GM19240 (cell line): Measurements from ENCODE around the gene WWTR1.

ENCODE experiments used
- DNase-seq: peaks from one replicate; pipeline ENCODE4 v3.0.0; 2011; ENCODE audit warnings: low spot score; ENCODE audit not compliant: insufficient read length

Gene WWTR1

DNA sequence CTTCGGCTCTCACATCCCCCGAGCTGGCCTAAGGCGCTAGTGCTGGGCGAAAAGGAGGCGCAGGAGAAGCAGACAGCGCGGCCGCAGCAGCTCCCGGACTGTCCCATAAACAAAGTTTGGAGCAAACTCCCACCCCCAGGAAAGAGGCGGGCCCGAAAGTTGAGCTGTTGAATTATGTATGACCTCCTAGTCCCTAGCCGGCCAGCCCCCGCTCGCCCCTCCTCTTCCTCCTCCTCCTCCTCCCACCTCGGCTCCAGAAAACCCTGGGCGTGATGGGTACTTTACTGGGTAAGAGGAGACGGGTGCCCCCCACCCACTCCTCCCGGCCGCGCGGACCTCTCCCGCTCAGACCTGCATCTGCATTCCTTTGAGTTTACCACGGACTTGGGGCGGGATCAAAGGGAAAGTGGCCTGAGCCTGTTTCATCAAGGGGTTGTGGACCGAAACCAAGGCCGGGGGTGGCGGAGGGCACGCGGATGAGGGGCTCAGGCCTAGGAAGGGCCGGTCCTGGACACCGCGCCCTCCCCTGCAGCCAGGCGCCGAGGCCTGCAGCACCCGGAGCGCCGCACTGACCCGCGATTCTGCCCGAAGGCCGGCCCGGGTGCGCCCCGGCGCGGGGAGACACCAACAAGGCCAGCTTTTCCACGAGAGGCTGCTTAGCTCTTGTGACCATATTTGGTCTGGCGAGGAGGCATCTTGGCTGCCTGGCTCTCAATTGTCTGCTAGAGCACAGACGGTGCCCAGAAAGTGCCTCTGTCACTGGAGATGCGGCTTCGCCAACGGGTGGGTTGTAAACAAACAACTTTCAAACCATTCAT lies at the start of gene WWTR1:
TSS of gene WWTR1 (minus strand) at position 100 of the 818 bp plus-strand sequence. CDS start 719 bp downstream, outside the sequence.
- DNase-seq: peak; percentile 50

DNA sequence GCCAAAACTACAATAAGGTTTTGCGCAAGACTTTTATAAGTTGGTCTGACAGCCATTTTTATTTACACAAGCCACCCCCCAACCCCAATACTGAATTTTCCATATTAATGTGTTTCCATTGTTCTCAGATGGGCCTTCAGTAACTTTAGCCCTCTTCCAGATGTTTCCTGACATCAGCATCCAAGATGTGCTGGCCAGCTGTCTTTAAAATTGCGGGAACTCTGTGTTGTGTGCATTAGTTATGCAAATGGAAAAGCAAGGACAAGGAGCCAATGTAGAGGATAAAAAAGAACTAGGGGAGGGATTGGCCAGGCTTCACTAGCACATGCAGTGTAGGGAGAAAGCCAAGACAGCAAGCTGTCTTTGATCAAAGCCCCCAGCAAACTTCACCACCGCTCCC lies 49.1 kb upstream of the WWTR1 start:
- DNase-seq: no peak

DNA sequence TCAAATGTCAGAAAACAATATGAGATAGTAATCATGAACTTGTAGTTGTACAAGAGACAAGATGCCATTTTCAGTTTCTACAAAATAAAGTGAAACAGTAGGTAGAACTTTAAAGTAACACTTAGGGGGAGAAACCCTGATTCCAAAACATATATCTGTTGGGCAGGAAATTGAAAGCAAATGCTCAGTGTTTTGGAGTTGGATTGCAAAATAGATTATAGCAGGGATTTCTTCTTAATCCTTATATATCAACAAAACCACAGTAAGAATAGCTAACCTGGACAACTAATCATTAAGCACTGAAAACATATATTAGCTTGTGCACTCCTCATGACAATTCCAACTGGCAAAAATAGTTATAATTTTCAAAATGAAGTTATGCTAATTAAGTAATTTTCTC lies 47.6 kb upstream of the WWTR1 start:
- DNase-seq: no peak

DNA sequence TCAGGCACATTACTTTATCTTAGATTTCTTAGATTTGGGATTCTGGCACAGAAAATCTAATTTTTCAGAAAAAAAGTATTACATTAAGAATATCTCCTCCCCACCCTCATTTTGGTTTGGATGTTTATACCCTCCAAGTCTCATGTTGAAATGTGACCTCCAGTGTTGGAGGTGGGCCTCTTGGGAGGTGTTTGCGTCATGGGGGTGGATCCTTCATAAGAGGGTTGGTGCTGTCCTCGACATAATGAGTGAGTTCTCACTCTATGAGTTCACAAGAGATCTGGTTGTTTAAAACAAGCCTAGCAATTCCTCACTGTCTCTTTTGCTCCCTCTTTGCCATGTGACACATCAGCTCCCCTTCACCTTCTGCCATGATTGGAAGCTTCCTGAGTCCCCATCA lies 45.6 kb upstream of the WWTR1 start:
- DNase-seq: no peak

DNA sequence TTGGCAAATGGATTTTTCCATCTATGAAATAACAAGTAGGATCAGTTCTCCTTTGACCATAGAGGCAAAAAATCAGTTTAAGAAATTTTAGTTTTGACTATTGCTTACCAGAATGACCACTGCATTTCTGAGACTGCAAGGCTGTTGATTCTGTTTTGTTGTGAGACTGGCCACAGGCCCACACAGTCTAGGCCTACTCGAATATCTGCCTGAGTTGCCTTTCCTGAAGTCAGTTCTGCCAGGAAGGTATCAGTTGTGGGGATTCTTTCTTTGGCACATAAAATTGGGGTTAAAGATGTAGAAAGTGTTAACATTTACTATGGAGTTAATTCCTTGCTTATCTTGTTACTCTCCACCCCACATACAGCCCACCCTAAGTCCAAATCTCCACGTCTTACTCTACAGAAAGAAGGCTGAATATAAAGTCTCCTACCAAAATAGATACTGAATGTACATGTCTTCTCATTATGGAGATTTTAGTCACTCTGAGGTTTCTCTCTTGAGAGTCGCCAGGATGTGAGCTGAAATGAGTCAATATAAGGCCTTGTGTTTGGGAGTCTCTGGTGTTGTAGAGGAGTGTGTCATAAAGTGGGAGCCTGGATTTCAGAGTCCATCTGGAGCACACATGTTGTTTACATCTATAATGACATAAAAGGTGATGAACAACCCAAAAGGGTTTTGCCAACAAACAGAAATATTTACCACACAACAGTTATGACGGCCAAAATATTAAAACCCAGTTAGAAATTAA lies 45.0 kb upstream of the WWTR1 start:
- no peak for DNase-seq

DNA sequence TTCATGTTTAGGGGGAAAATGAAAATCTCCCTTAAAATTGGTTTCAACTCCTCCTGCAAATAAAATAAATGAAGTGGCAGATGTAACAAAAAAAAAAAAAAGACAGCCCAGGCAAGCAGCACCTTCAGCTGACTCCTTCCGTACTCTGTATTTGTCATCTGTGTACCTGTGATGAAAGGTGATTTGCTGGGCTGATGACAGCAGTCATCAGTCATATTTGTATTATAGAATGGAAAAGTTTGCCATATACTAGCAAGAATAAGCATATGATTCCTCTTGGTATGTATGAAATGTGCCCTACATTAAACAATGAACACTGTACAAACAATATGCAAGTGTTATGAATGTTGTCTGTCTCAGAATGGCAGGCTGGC lies 44.1 kb upstream of the WWTR1 start:
- no peak for DNase-seq

DNA sequence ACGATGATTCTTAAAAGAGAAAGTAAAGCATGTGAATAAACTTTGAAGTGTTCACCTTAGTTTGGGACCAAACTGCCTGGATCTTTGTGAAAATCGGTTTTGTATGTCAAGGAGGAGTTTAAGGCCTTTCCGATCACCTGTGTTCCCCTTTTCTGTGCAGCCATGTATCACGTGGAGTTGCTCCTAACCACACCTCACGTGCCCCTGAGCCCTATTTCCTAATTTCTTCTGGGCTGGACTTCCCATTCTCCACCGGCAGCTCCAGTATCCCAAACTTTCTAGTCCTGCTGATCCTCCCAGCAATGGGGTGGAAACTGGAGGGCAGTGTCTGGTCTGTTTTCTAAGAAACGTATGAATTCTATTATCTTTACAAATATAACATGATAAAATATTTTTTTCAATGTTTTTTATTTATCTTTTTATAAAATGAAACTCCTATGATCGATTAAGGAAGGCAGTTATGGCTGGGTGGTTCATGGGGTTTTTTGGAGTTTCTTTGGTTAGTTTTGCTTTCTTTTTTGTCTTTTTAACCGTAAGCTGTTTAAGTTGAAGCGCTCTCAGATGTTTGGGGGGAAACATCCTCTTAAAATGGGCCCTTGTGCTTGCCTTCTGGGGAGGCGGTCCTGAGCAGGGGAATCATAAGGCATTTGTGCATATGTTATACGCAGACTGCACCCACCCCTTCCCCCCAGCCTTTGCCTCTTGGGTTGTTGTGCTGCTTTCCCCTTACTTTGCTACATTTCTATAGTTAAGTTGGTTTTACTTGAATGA lies 43.6 kb upstream of the WWTR1 start:
- DNase-seq: no peak

DNA sequence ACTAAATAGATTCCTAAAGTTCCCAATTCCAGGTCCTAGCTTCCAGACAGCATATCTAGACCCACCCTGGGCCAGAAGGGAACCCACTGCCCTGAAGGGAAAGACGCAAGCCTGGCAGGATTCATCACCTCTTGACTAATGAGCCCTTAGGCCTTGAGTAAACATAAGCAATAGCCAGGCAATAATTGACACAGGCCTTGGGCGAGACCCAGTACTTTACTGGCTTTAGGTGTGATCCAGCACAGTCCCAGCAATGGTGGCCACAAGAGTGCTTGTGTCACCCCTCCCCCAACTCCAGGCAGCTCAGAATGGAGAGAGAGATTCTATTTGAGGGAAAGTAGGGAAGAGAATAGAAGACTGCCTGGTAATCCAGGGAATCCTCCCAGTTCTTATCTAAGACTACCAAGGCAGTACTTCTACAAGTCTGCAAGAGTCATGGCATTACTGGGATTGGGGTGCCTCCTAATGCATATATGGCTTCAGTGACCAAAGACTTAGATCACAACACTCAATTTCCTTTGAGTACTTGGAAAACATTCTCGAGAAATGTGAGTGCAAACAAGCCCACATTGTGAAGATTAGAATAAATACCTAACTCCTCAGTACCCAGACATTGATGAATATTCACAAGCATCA lies 30.4 kb upstream of the WWTR1 start:
- no peak for DNase-seq

DNA sequence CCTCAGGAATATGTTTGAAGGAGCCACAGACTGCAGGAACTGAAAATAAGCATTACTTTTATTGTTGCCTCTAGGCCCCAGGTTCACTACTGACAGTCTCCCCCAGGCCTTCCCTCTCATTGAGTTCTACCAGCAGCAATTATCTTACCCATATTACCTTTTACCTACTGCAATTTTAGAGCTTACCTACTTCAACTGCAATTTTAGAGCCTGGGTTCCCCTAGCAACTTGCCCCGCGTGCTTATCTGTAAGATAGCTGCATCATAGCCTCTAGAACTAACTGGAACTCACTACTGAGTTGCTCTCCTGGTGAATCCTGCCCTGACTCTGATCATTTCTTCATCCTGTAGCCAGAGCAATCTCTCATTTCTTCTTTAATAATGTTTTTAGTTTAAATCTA lies 29.2 kb upstream of the WWTR1 start:
- no peak for DNase-seq

DNA sequence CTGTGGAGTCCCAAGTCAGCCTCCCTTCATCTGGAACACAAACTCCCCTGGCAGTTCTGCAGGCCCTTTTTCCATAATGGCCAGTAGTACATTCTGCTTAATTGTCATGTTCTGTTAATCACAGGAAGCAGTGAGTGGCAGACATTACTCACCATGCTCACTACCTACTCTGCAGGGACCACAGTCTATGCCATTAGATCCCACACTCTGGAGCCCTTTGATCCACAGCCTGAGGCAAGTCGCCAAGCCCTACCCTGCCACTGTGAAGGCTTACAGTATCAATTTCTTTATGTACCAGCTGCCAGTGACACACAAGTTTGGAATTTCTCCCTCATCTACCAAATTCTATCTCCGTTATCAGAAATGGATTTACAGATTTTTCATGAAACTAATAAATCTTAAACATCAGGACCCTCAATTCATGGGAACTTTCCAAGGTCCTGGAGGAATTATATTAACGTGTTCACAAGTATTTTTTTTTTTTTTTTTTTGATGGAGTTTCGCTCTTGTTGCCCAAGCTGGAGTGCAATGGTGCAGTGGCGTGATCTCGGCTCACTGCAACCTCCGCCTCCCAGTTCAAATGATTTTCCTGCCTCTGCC lies 20.6 kb upstream of the WWTR1 start:
- no peak for DNase-seq

DNA sequence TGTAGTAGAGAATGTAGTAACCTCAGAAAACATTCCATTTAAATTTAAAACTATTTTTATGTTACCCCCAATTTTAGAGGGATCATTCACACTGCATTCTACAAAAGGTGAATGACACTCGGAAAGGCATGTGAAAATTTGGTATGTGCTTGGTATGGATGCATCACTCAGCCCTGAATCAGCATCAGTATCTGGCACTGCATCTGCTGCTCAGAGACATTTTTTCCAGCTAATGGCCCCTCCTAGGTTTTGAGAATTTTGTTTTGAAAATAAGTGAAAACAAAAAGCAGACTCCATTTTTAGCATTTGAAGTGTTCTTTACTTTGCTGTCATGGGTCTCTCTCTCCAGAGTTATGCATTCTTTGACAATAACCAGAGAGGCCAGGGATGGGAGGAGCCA lies 15.6 kb upstream of the WWTR1 start:
- no peak for DNase-seq

DNA sequence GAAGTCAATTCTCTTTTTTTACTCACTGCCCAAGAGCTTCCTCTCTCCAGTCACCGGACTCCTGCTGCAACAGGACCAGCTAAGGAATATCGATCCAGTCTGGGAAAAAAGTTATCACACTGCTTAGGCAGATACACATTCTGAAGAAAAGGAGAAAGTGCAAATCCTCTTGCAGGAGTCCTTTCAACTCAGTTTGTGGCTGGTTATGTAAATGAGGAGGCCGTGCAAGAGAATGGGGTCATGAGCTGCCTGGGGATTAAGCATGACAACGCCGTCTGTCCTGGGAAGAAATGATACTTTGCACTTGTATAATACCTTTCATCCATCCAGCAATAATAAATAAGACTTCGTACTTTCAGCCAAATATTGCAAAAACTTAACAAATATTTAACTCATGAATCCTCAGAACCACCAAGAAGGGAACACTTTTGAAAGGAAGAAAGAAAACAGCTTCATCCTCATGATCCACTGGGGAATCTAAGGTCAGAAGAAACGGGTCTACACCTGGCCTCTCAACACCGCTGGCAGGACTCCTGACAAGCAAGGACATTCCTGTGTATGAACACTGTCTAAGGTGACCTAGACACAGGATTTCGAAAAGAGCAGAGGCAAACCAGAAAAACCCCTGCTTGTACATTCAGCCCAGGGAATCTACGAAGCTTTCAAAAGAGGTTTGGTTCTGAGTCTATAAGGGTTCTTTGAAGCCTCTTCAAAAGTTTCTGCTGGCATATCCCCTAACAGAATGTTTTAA lies 13.1 kb upstream of the WWTR1 start:
- DNase-seq: no peak

DNA sequence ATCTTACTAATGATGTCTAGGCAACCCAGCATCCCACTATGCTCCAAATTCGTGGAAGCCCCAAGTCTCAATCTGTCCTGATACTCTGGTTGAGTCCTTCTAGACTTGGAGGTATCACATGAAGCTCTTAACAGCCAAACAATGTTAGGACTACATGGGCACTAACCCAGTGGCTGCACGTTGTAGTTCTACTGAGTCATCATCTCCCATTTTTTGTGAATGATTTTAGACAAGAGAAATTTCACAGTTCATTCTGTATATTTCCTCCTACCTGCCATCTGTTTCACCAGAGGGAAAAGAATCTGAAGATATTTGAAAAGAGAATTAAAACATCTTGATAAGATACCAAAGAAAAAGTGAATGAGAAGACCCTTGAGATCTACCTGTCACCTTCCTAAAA lies 9.8 kb upstream of the WWTR1 start:
- no peak for DNase-seq

DNA sequence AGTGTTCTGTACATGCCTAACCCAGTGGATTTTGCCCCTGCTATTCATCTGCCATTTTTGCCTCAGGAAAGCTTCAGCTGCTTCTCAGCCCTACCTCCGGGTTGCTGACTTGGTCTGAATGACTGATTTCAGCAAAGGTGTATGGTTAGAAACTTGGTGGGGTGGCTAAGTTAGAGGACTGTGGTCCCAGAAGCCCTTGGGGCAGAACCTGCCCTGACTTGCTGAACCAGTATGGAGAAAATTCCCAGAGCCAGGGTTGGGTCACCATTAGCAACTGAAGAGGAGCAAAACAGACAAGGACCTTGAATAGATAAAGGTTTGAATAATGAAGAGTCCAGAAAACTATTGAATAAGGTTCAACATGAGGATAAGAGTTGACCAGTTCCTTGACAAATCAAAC lies 6.1 kb upstream of the WWTR1 start:
- no peak for DNase-seq

DNA sequence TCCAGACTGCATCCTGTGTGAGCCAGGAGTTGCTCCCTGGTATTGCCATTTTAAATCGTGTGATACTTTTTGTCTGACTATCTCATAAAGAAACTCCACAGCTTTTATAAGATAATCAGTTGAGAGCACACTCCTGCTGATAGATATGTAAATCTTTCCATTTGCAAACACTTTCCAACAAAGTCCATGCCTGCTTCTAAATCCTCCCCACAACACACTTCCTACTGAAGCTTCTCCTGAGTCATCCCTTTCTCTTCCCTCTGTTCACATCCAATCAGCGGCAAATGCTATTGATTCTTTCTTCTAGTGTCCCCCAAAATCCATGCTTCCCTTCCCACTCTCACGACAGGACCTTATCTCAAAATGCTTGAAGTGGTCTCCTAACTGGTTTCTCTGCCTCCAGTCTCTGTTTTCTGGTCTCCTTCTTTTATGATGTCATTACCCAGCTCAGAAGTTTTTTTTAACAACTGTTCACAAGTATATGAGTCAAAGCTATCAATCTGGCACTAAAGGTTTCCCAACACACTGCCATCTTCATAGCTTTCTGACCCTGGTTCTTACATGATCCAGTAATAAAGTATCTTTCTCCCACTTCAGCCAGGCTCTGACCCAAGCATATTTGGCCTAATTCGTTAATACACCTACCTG lies 4.5 kb upstream of the WWTR1 start:
- DNase-seq: no peak

DNA sequence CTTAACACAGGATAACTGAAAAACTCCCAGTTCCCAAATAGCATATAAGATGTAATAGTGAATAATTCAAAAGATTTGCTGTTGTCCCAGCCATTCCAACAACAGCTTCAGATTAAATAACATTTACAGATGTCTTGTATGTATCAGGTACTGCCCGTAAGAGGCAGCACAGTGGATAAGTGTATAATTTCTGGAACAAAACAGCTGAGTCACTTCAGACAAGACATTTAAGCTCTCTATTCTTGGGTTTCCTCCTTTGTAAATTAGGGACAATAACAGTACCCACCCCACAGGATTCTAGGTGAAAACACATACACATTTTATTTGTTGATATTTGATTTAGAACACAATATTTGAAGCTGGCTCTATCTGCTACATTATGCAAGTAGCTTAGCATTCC lies 2.6 kb upstream of the WWTR1 start:
- DNase-seq: no peak

DNA sequence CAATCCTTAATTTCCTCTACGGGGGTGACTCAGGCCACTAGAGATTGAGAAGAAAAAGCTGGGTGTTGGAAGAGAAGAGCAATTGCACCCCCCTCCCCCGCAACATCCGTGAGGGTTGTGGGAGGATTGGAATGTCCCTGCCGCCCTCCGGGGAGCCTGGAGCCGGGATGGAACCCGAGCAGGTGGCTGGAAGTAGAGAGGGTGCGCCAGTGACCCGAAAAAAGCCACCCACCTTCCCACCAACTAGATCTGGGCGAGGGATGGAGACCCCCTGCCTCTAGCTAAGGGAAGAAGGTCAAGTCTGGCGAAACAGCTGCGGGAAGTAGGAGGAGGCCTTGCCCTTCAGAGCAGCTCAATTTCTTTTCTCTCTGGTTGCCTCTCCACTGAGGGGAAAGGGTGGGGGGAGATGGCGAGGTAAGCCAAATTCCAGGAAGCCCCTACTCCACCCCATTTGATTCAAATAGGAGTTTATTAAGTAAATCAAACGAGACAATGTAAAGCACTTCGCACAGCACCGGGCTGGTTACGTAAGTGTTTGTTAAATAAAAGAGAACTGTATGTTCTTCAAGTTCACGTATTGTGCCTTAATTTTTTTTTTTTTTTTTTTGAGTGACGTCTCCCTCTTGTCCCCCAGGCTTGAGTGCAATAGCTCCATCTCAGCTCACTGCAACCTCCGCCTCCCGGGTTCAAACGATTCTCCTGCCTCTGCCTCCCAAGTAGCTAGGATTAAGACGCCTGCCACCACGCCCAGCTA lies 1.1 kb upstream of the WWTR1 start:
- DNase-seq: no peak

DNA sequence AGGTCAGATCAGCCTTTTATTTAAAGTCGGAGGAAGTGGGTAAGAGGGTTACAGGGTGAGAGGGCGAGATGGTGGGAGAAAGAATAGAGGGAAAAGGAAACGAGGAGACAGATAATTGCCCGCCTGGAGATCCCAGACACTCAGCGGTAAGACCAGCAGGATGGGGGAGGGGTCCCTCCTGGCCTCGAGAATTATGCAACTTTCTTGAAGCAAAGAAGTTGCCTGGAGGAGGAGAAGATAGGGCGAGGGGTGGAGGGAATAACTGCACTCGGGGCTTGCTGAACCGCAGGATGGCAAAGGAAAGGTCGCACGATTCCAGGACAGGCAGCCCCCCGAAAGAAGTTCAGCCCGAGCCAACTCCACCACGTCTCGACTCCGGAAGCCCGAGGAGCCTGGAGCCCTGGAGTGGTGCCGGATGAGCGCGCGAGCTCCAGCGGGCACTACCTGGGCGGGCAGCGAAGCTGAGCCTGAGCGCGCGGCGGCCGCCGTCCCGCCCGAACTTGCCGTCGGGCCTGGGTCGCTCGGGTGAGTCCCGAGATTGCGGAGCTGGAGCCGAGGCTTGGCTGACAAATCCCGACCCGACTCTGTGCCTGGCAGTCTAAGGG lies 402 bp downstream of the WWTR1 start:
- DNase-seq: peak; percentile 25
